Measurements from ENCODE around the gene SEMA3F.
"Not testable (repeated sequence)": the region's sequence is repeated elsewhere in the genome, so short reads cannot be mapped to it uniquely, and the experiment has no call there.

The SEMA3F gene

GRCh38 chr3:50193746-50194127, 38.6 kb downstream of the SEMA3F start:
- DNase-seq (ENCODE audit: low spot score): no peak

- peak; percentile 63 for DNase-seq (ENCODE audit: low spot score)
Observed at GRCh38 chr3:50194128-50194902, 39.2 kb downstream of the SEMA3F start.

- DNase-seq (ENCODE audit: low spot score): no peak
Observed at GRCh38 chr3:50194903-50195500, 39.9 kb downstream of the SEMA3F start.

- no peak for DNase-seq (ENCODE audit: low spot score)
Observed at GRCh38 chr3:50195501-50196252, 40.6 kb downstream of the SEMA3F start.

- DNase-seq (ENCODE audit: low spot score): no peak
Observed at GRCh38 chr3:50196253-50196801, 41.2 kb downstream of the SEMA3F start.

GRCh38 chr3:50201573-50202315, 46.6 kb downstream of the SEMA3F start:
- no peak for DNase-seq (ENCODE audit: low spot score)

- DNase-seq (ENCODE audit: low spot score): no peak
Observed at GRCh38 chr3:50202353-50203112, 47.4 kb downstream of the SEMA3F start.

- DNase-seq (ENCODE audit: low spot score): no peak
Observed at GRCh38 chr3:50203113-50203808, 48.1 kb downstream of the SEMA3F start.

- DNase-seq (ENCODE audit: low spot score): no peak
Observed at GRCh38 chr3:50203809-50204803, 49.0 kb downstream of the SEMA3F start.

- DNase-seq (ENCODE audit: low spot score): no peak
Observed at GRCh38 chr3:50204804-50205412, 49.8 kb downstream of the SEMA3F start, which contains the start of gene SLC38A3. SLC38A3 (plus strand) TSS chr3:50205271; CDS start chr3:50214200, 8,929 bp downstream.

- DNase-seq (ENCODE audit: low spot score): peak; percentile 42
Observed at GRCh38 chr3:50205413-50206276, 50.5 kb downstream of the SEMA3F start.

GRCh38 chr3:50207359-50208042, 52.4 kb downstream of the SEMA3F start:
- no peak for DNase-seq (ENCODE audit: low spot score)

- no peak for DNase-seq (ENCODE audit: low spot score)
Observed at GRCh38 chr3:50208677-50209344, 53.7 kb downstream of the SEMA3F start.

GRCh38 chr3:50210176-50210509, 55.0 kb downstream of the SEMA3F start:
- no peak for DNase-seq (ENCODE audit: low spot score)

GRCh38 chr3:50210510-50211367, 55.6 kb downstream of the SEMA3F start:
- no peak for DNase-seq (ENCODE audit: low spot score)

GRCh38 chr3:50211368-50211717, 56.2 kb downstream of the SEMA3F start:
- DNase-seq (ENCODE audit: low spot score): not testable (repeated sequence)
